ENCODE data around the gene B4GALNT1. TPM values are rescaled to one million over a fixed set of nuclear protein-coding genes. Genes with fewer than 3 reads are reported as not detected.

The B4GALNT1 gene
- polyA plus RNA-seq, 2 of the 4 experiments (the other 2 are of a cell fraction) = 25.7 to 35.1 TPM

- TF ChIP-seq SREBF2 (IDR thresholded peaks at IDR 0.05) (no peak), SMC3 (IDR thresholded peaks at IDR 0.05) (no peak), USF2 (IDR thresholded peaks at IDR 0.05) (peak; percentile 63)
- WGBS (ENCODE audit: missing lambda C conversion rate) = 60% methylated on average over 13 of the region's 14 CpGs
- H3K27ac ChIP-seq = no peak overlapping the region
- no peak for FAIRE-seq
- H3K4me1 ChIP-seq = peaks cover 14% of the 10 kb centered on the region; the same call in 2 of the 3 replicates
- no peak overlapping the region for H3K4me3 ChIP-seq
- H3K9me3 ChIP-seq = no peaks in the 10 kb centered on the region
- CTCF ChIA-PET = interaction anchor here (0.9 to 20.9 kb wide), 11 partner anchors 8 to 306 kb away, joined by 3 to 336 read pairs (median 4); partner anchors contain the start of genes B4GALNT1, DTX3, GLI1 and OS9
- POLR2A ChIA-PET = interaction anchor here (0.6 to 0.7 kb wide), 2 partner anchors 16 kb away, joined by 3 to 4 read pairs; no protein-coding TSS in a partner anchor
- peak; percentile 51 to 68 for DNase-seq (ENCODE audit: low read depth in 1 of 2, low spot score in 1 of 2)
- H3K4me2 ChIP-seq = no peak overlapping the region
- ATAC-seq = peak in 1 of 2 experiments; percentile 38; a peak in 3 of 6 replicates
These were observed 18.6 kb downstream of the B4GALNT1 start for GRCh38 chr12:57614178-57614947.

GRCh38 chr12:57613427-57614109 is 19.4 kb downstream of the B4GALNT1 start:
- Histone ChIP-seq H3K4me1 (peaks cover 14% of the 10 kb centered on the region; the same call in 2 of the 3 replicates), H3K27ac (no peak overlapping the region), H3K9me3 (no peaks in the 10 kb centered on the region), H3K4me2 (no peak overlapping the region), H3K4me3 (no peak overlapping the region)
- ATAC-seq (no peak), FAIRE-seq (no peak), DNase-seq (ENCODE audit: low read depth in 1 of 2, low spot score in 1 of 2) (no peak)
- TF ChIP-seq FOSL2 (IDR thresholded peaks at IDR 0.05) (no peak), FOSL2 (CRISPR knock-in tag; IDR thresholded peaks at IDR 0.05) (no peak), MYC (IDR thresholded peaks at IDR 0.05; ENCODE audit: borderline replicate concordance, low read length) (no peak), FOSB (CRISPR knock-in tag; IDR thresholded peaks at IDR 0.05) (no peak), NPAS2 (CRISPR knock-in tag; IDR thresholded peaks at IDR 0.05; ENCODE audit: borderline replicate concordance) (no peak), HOXB5 (CRISPR knock-in tag; IDR thresholded peaks at IDR 0.05) (no peak)
- POLR2A ChIA-PET = interaction anchor here (0.6 to 0.7 kb wide), 2 partner anchors 15 to 17 kb away, joined by 3 to 4 read pairs; no protein-coding TSS in a partner anchor
- CTCF ChIA-PET = interaction anchor here (1.0 to 20.9 kb wide), 8 partner anchors 9 to 122 kb away, joined by 3 to 336 read pairs (median 6); partner anchors contain the start of genes B4GALNT1, DTX3, OS9 and PIP4K2C
- WGBS (ENCODE audit: missing lambda C conversion rate) = 84% methylated on average over 10 of the region's 10 CpGs

- ChIA-PET CTCF (interaction anchor here (1.2 to 20.9 kb wide), 7 partner anchors 8 to 31 kb away, joined by 3 to 336 read pairs (median 10); partner anchors contain the start of genes B4GALNT1, DTX3 and PIP4K2C), POLR2A (no interaction called here)
- DNase-seq (ENCODE audit: low read depth in 1 of 2, low spot score in 1 of 2) = no peak
- Histone ChIP-seq H3K27ac (no peak overlapping the region), H3K4me1 (peaks cover 14% of the 10 kb centered on the region; the same call in 2 of the 3 replicates), H3K9me3 (no peaks in the 10 kb centered on the region), H3K4me2 (no peak overlapping the region; the same call in 2 of the 3 replicates), H3K4me3 (no peak overlapping the region)
- no peak for TF ChIP-seq CBX8 (IDR thresholded peaks at IDR 0.05)
- no peak for TF ChIP-seq HES2 (IDR thresholded peaks at IDR 0.05)
- TF ChIP-seq GATA3 (IDR thresholded peaks at IDR 0.05; ENCODE audit: borderline replicate concordance) = no peak
- no peak for TF ChIP-seq HEYL (CRISPR knock-in tag; IDR thresholded peaks at IDR 0.05)
- TF ChIP-seq MYC (IDR thresholded peaks at IDR 0.05; ENCODE audit: borderline replicate concordance, low read length) = no peak
- TF ChIP-seq USF2 (IDR thresholded peaks at IDR 0.05) = no peak
- TF ChIP-seq POLR2AphosphoS2 (conservative IDR thresholded peaks at IDR 0.05; ENCODE audit: low read length) = no peak
- no peak for TF ChIP-seq NPAS2 (CRISPR knock-in tag; IDR thresholded peaks at IDR 0.05; ENCODE audit: borderline replicate concordance)
- no peak for TF ChIP-seq ZFP36 (IDR thresholded peaks at IDR 0.05; ENCODE audit: borderline replicate concordance, partially characterized antibody)
- TF ChIP-seq MAFK (IDR thresholded peaks at IDR 0.05; ENCODE audit: partially characterized antibody) = no peak
- no peak for TF ChIP-seq KDM1A (IDR thresholded peaks at IDR 0.05; ENCODE audit: low read depth)
- TF ChIP-seq HDAC2 (IDR thresholded peaks at IDR 0.05) = no peak
- no peak for TF ChIP-seq HMGXB4 (CRISPR knock-in tag; IDR thresholded peaks at IDR 0.05; ENCODE audit: borderline replicate concordance)
- TF ChIP-seq BCL3 (IDR thresholded peaks at IDR 0.05) = no peak
- TF ChIP-seq POLR2A (IDR thresholded peaks at IDR 0.05; ENCODE audit: low read length) = no peak
- no peak for TF ChIP-seq RAD21 (conservative IDR thresholded peaks at IDR 0.05 in 1 of 2, IDR thresholded peaks at IDR 0.05 in 1 of 2)
- no peak for TF ChIP-seq RCOR1 (IDR thresholded peaks at IDR 0.05; ENCODE audit: low read depth, low read length)
- no peak for TF ChIP-seq TP53 (CRISPR knock-in tag; IDR thresholded peaks at IDR 0.05)
- TF ChIP-seq FOSL2 (IDR thresholded peaks at IDR 0.05) = no peak
- TF ChIP-seq FOSL2 (CRISPR knock-in tag; IDR thresholded peaks at IDR 0.05) = no peak
- WGBS (ENCODE audit: missing lambda C conversion rate) = 92% methylated on average over 9 of the region's 10 CpGs
- ATAC-seq = no peak
- FAIRE-seq = no peak
These were observed 20.1 kb downstream of the B4GALNT1 start for GRCh38 chr12:57612711-57613426.

All from A549 (cell line).